GM12872 (cell line): ENCODE data around the gene FKBP11.

Experiments used
- TF ChIP-seq, protein P1 (sequence below): IDR thresholded peaks from 3 replicates; pipeline ENCODE4 v1.5.1; 2011; ENCODE audit warnings: low read depth, mild to moderate bottlenecking, low read length, moderate library complexity; ENCODE audit not compliant: insufficient read depth

FKBP11 gene

GRCh38 chr12:48882315-48882687 lies 43.0 kb downstream of the FKBP11 start:
- TF ChIP-seq, protein P1, sequence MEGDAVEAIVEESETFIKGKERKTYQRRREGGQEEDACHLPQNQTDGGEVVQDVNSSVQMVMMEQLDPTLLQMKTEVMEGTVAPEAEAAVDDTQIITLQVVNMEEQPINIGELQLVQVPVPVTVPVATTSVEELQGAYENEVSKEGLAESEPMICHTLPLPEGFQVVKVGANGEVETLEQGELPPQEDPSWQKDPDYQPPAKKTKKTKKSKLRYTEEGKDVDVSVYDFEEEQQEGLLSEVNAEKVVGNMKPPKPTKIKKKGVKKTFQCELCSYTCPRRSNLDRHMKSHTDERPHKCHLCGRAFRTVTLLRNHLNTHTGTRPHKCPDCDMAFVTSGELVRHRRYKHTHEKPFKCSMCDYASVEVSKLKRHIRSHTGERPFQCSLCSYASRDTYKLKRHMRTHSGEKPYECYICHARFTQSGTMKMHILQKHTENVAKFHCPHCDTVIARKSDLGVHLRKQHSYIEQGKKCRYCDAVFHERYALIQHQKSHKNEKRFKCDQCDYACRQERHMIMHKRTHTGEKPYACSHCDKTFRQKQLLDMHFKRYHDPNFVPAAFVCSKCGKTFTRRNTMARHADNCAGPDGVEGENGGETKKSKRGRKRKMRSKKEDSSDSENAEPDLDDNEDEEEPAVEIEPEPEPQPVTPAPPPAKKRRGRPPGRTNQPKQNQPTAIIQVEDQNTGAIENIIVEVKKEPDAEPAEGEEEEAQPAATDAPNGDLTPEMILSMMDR, result no peak

GRCh38 chr12:48881686-48882314 lies 43.5 kb downstream of the FKBP11 start:
- TF ChIP-seq, protein P1, result no peak

DNA sequence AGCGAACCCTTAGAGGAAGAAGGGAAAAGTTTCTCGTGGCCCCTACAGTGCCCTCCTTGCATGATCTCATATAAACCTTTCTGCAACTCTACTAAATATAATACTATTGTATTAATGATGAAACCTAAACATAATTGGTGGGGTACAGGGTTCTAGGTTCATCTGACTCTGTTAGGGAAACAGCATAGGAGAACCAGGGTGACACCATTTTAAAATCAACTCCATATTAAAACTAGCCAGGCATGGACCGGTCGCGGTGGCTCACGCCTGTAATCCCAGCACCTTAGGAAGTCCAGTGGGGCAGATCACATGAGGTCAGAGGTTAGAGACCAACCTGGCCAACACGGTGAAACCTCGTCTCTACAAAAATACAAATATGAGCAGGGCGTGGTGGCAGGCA lies 44.6 kb downstream of the FKBP11 start:
- TF ChIP-seq, protein P1, result no peak

- TF ChIP-seq, protein P1, result no peak
These were observed 46.7 kb downstream of the FKBP11 start for GRCh38 chr12:48878548-48878947.

DNA sequence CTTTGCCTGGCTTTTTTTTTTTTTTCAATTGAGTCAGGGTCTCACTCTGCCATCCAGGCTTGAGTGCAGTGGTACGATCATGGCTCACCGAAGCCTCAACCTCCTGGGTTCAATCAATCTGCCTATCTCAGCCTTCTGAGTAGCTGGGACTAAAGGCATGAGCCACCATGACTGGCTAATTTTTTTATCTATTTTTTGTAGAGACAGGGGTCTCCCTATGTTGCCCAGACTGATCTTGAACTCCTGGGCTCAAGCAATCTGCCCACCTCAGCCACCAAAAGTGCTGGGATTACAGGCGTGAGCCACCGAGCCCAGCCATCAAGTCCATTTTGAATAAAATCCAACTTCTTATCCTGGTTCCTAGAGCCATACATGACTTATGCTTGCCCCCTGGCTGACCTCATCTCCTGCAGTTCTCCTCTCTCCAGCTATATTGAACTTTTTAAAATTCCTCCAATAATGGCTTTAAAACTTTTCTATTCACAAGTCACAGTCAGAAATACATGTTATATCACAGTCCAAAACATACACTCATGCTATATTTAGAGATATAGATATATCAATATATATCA lies 49.3 kb downstream of the FKBP11 start:
- TF ChIP-seq, protein P1, result no peak

DNA sequence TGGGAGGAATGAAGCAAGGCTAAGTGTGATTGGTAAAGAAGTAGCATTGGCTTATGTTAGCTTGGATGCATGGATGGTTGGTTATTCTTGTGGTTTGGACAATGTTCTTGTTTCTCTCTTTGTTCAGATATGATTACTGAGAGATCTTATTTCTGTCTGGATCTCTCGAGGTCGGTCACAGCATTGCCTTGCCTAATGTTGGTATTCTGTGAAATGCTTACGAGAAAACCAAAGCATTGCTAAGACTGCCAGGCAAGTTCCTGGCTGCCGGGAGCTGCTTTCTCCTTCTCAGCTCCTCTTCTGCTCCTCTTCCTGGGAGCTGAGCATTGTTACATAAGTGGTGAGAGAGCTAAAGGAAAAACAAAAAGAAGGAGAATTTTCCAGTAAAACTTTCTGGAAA lies 52.2 kb downstream of the FKBP11 start:
- TF ChIP-seq, protein P1, result no peak
